Measurements from ENCODE around the gene MRTFB. TPM values are rescaled to one million over a fixed set of nuclear protein-coding genes. Genes with fewer than 3 reads are reported as not detected.

Gene MRTFB
- total RNA-seq, 1 donor from 2014 or later, result 31.4 TPM

GRCh38 chr16:14063618-14064581 lies 7.2 kb upstream of the MRTFB start:
- no peak for DNase-seq (ENCODE audit: extremely low spot score, unreplicated experiment)

GRCh38 chr16:14069818-14070217 lies 1.3 kb upstream of the MRTFB start:
- H3K36me3 Mint-ChIP-seq (ENCODE audit: unreplicated experiment), result no peaks in the 10 kb centered on the region

More at GRCh38 chr16:14063618-14064581, 7.2 kb upstream of the MRTFB start:
- Mint-ChIP-seq H3K4me3 (ENCODE audit: unreplicated experiment) (no peak overlapping the region), H3K27me3 (ENCODE audit: unreplicated experiment) (peaks cover 14% of the 10 kb centered on the region), H3K9me3 (ENCODE audit: unreplicated experiment) (no peaks in the 10 kb centered on the region), H3K4me1 (ENCODE audit: unreplicated experiment) (no peaks in the 10 kb centered on the region), H3K36me3 (ENCODE audit: unreplicated experiment) (no peaks in the 10 kb centered on the region), H3K27ac (ENCODE audit: unreplicated experiment) (no peak overlapping the region)
- TF ChIP-seq, protein P1, sequence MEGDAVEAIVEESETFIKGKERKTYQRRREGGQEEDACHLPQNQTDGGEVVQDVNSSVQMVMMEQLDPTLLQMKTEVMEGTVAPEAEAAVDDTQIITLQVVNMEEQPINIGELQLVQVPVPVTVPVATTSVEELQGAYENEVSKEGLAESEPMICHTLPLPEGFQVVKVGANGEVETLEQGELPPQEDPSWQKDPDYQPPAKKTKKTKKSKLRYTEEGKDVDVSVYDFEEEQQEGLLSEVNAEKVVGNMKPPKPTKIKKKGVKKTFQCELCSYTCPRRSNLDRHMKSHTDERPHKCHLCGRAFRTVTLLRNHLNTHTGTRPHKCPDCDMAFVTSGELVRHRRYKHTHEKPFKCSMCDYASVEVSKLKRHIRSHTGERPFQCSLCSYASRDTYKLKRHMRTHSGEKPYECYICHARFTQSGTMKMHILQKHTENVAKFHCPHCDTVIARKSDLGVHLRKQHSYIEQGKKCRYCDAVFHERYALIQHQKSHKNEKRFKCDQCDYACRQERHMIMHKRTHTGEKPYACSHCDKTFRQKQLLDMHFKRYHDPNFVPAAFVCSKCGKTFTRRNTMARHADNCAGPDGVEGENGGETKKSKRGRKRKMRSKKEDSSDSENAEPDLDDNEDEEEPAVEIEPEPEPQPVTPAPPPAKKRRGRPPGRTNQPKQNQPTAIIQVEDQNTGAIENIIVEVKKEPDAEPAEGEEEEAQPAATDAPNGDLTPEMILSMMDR (IDR thresholded peaks at IDR 0.05), result no peak

DNA sequence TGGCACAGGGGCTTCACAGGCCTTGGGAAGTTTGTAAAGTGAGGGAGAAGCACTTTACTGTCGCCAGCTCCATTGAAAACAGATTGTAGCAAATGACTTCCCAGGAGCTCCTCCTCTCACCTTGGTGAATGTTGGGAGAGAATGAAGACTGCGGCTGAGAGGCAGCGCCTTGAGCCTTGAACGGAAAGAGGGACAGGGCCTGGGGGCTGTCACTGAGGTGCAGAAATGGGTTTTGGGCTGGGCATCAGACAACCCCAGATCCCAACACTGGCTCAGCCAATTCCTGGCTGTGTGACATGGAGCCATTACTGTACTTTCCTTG lies 603 bp upstream of the MRTFB start:
- TF ChIP-seq, protein P1 (IDR thresholded peaks at IDR 0.05), result no peak
- peaks cover 12% of the 10 kb centered on the region for H3K4me1 Mint-ChIP-seq (ENCODE audit: unreplicated experiment)
- peaks cover 2% of the 10 kb centered on the region for H3K36me3 Mint-ChIP-seq (ENCODE audit: unreplicated experiment)
- H3K9me3 Mint-ChIP-seq (ENCODE audit: unreplicated experiment), result no peaks in the 10 kb centered on the region
- no peak for DNase-seq (ENCODE audit: extremely low spot score, unreplicated experiment)
- peak overlapping the region; percentile 81 for H3K4me3 Mint-ChIP-seq (ENCODE audit: unreplicated experiment)
- no peak overlapping the region for H3K27ac Mint-ChIP-seq (ENCODE audit: unreplicated experiment)
- H3K27me3 Mint-ChIP-seq (ENCODE audit: unreplicated experiment), result peaks cover 3% of the 10 kb centered on the region

More at GRCh38 chr16:14069818-14070217, 1.3 kb upstream of the MRTFB start:
- TF ChIP-seq, protein P1 (IDR thresholded peaks at IDR 0.05), result no peak
- H3K27ac Mint-ChIP-seq (ENCODE audit: unreplicated experiment), result no peak overlapping the region
- H3K4me3 Mint-ChIP-seq (ENCODE audit: unreplicated experiment), result peak overlapping the region; percentile 81
- H3K9me3 Mint-ChIP-seq (ENCODE audit: unreplicated experiment), result no peaks in the 10 kb centered on the region
- peaks cover 7% of the 10 kb centered on the region for H3K27me3 Mint-ChIP-seq (ENCODE audit: unreplicated experiment)
- peaks cover 12% of the 10 kb centered on the region for H3K4me1 Mint-ChIP-seq (ENCODE audit: unreplicated experiment)
- DNase-seq (ENCODE audit: extremely low spot score, unreplicated experiment), result no peak

GRCh38 chr16:14071576-14072271 lies 605 bp downstream of the MRTFB start:
- peak overlapping the region; percentile 75 for H3K27ac Mint-ChIP-seq (ENCODE audit: unreplicated experiment)
- TF ChIP-seq, protein P1 (IDR thresholded peaks at IDR 0.05), result no peak
- peaks cover 12% of the 10 kb centered on the region for H3K4me1 Mint-ChIP-seq (ENCODE audit: unreplicated experiment)
- DNase-seq (ENCODE audit: extremely low spot score, unreplicated experiment), result no peak
- H3K36me3 Mint-ChIP-seq (ENCODE audit: unreplicated experiment), result peaks cover 2% of the 10 kb centered on the region
- peak overlapping the region; percentile 91 for H3K4me3 Mint-ChIP-seq (ENCODE audit: unreplicated experiment)
- H3K27me3 Mint-ChIP-seq (ENCODE audit: unreplicated experiment), result no peaks in the 10 kb centered on the region
- no peaks in the 10 kb centered on the region for H3K9me3 Mint-ChIP-seq (ENCODE audit: unreplicated experiment)

GRCh38 chr16:14072360-14072759 lies 1.2 kb downstream of the MRTFB start:
- no peak for DNase-seq (ENCODE audit: extremely low spot score, unreplicated experiment)
- peaks cover 12% of the 10 kb centered on the region for H3K4me1 Mint-ChIP-seq (ENCODE audit: unreplicated experiment)
- H3K27ac Mint-ChIP-seq (ENCODE audit: unreplicated experiment), result peak overlapping the region; percentile 75
- peak overlapping the region; percentile 91 for H3K4me3 Mint-ChIP-seq (ENCODE audit: unreplicated experiment)
- H3K36me3 Mint-ChIP-seq (ENCODE audit: unreplicated experiment), result peaks cover 2% of the 10 kb centered on the region
- H3K9me3 Mint-ChIP-seq (ENCODE audit: unreplicated experiment), result no peaks in the 10 kb centered on the region
- TF ChIP-seq, protein P1 (IDR thresholded peaks at IDR 0.05), result no peak
- no peaks in the 10 kb centered on the region for H3K27me3 Mint-ChIP-seq (ENCODE audit: unreplicated experiment)
